Upper lobe of left lung (tissue), 4 donors: ENCODE results near the gene LBHD1.

ENCODE experiments used
- CTCF ChIP-seq, 6 experiments: fragments of 450-650 bp in 4 of 6; fragments of 200-600 bp in 2 of 6; sonication (generic) in 2 of 6; IDR thresholded peaks; one replicate each; pipeline ENCODE4 v1.5.1; 2016 to 2019; ENCODE audit warnings: antibody characterized with exemption in 6 of 6
- EP300 ChIP-seq, 4 donors: sonication (generic); formaldehyde crosslinking; IDR thresholded peaks; one replicate each; pipeline ENCODE4 v1.5.1; 2017; ENCODE audit warnings: antibody characterized with exemption in 4 of 4, control low read depth in 2 of 4
- POLR2A ChIP-seq, 4 donors: fragments of 450-650 bp; IDR thresholded peaks; one replicate each; pipeline ENCODE4 v1.5.1; 2016 to 2017; ENCODE audit warnings: antibody characterized with exemption in 4 of 4, mild to moderate bottlenecking in 2 of 4
- POLR2AphosphoS5 ChIP-seq, 2 donors: sonication (generic); formaldehyde crosslinking; IDR thresholded peaks; one replicate each; pipeline ENCODE4 v1.5.1; 2017; ENCODE audit warnings: antibody characterized with exemption in 2 of 2

GRCh38 chr11:62712861-62713260 lies 40.8 kb upstream of the LBHD1 start:
- TF ChIP-seq CTCF (IDR thresholded peaks at IDR 0.05) (no peak), POLR2A (IDR thresholded peaks at IDR 0.05) (no peak), POLR2AphosphoS5 (IDR thresholded peaks at IDR 0.05) (no peak), EP300 (IDR thresholded peaks at IDR 0.05) (no peak)
